Calu3 (cell line): Measurements from ENCODE around the gene YPEL5. TPM values are rescaled to one million over a fixed set of nuclear protein-coding genes. Genes with fewer than 3 reads are reported as not detected.

Experiments used
- BruUV-seq: library from RNA; stranded (reverse); fragments of 400-500 nt; replicated peaks from 2 replicates; lab custom pipeline; 2021; lab: Mats Ljungman, UMichigan
- CTCF ChIA-PET: fragments of 300-600 bp; sonication (Branson Sonifier 250); formaldehyde crosslinking; loops from one replicate; lab custom pipeline; 2022; ENCODE audit warnings: antibody characterized with exemption; lab: Charles Lee
- DNase-seq: peaks from one replicate; pipeline ENCODE4 v3.0.0; 2022
- H3K27ac Mint-ChIP-seq: one replicate; pipeline ENCODE4 v1.8.0; 2022; ENCODE audit warnings: mixed read lengths; ENCODE audit not compliant: unreplicated experiment
- H3K27me3 Mint-ChIP-seq: one replicate; pipeline ENCODE4 v1.8.0; 2022; ENCODE audit warnings: mixed read lengths; ENCODE audit not compliant: unreplicated experiment
- H3K36me3 Mint-ChIP-seq: one replicate; pipeline ENCODE4 v1.8.0; 2022; ENCODE audit warnings: mild to moderate bottlenecking, moderate library complexity, mixed read lengths; ENCODE audit not compliant: insufficient read depth, unreplicated experiment
- H3K4me1 Mint-ChIP-seq: one replicate; pipeline ENCODE4 v1.8.0; 2022; ENCODE audit warnings: mild to moderate bottlenecking, low read depth, mixed read lengths; ENCODE audit not compliant: unreplicated experiment
- H3K4me3 Mint-ChIP-seq: one replicate; pipeline ENCODE4 v1.8.0; 2022; ENCODE audit warnings: mild to moderate bottlenecking, low read depth, moderate library complexity, mixed read lengths; ENCODE audit not compliant: unreplicated experiment
- H3K9me3 Mint-ChIP-seq: one replicate; pipeline ENCODE4 v1.8.0; 2022; ENCODE audit warnings: low read depth, mixed read lengths; ENCODE audit not compliant: unreplicated experiment
- intact Hi-C: fragments of 100-400 bp; cut with micrococcal nuclease; formaldehyde crosslinking; loops from one replicate; pipeline ENCODE4 v1.10.0; 2022; ENCODE audit not compliant: unreplicated experiment
- total RNA-seq: library from RNA; stranded (reverse); gene quantifications from 2 replicates; pipeline ENCODE4 v1.2.3, GENCODE V29; 2022
- TF ChIP-seq, protein P1 (sequence below): fragments of 200-600 bp; IDR thresholded peaks from one replicate; pipeline ENCODE4 v1.8.0; 2022; ENCODE audit warnings: antibody characterized with exemption; ENCODE audit not compliant: unreplicated experiment

YPEL5 gene
- total RNA-seq, 1 experiment from 2014 or later = 23.0 TPM

DNA sequence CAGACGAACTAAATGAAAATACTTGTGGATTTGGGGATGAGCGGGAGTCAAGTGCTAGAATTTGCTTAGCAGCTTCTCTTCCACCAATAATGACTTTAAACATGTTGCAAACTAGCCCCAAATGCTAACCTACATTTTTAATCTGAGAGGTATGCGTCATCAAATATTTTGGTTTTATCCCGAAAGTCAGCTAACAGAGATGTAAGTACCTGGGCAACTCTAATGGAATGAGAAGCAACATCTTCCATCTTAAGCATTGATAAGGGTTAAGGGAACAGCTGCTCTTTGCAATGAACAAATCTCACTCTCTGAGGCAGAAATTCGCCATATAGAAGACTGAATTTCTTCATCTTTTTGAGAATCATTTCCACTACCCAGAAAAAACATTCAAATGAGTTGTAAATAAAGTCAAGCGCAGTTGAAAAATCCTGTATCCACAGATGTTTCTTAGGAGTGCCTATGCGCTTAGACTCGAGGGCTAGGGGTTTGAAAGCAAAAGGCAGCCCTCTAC, 926 bp upstream of the YPEL5 start:
- BruUV-seq = TSS peak; percentile 80
- DNase-seq = no peak
- intact Hi-C loops = no loop called here

DNA sequence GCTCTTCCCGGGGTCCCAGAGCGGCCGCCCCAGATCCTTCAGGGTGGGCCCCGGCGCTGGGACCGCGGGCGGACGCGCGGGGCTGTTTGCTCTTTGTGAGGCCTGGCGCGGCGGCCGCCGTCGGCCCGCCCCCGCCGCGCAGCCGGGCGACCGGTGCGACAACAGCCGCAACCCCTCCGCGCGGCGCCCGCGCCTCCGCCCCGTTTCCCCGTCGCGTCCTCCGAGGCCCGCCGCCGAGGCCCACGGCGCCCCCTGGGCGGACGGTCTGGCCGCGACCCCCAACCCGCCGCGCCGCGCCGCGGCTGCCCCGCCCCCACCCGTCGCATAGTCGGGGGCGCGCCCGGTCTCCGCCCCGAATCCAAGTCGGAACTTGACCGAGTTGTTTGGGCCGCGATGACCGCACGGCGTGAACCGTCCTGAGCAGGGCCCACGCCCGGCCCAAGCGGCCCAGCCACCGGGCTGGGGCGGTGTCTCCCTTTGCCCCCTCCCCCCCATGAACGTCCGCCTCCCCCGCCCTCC, 448 bp downstream of the YPEL5 start:
- BruUV-seq = no TSS peak
- H3K27me3 Mint-ChIP-seq = peaks cover 18% of the 10 kb centered on the region
- peaks cover 20% of the 10 kb centered on the region for H3K36me3 Mint-ChIP-seq
- no peak overlapping the region for H3K27ac Mint-ChIP-seq
- TF ChIP-seq, protein P1, sequence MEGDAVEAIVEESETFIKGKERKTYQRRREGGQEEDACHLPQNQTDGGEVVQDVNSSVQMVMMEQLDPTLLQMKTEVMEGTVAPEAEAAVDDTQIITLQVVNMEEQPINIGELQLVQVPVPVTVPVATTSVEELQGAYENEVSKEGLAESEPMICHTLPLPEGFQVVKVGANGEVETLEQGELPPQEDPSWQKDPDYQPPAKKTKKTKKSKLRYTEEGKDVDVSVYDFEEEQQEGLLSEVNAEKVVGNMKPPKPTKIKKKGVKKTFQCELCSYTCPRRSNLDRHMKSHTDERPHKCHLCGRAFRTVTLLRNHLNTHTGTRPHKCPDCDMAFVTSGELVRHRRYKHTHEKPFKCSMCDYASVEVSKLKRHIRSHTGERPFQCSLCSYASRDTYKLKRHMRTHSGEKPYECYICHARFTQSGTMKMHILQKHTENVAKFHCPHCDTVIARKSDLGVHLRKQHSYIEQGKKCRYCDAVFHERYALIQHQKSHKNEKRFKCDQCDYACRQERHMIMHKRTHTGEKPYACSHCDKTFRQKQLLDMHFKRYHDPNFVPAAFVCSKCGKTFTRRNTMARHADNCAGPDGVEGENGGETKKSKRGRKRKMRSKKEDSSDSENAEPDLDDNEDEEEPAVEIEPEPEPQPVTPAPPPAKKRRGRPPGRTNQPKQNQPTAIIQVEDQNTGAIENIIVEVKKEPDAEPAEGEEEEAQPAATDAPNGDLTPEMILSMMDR = no peak
- H3K9me3 Mint-ChIP-seq = no peaks in the 10 kb centered on the region
- intact Hi-C loops = no loop called here
- peaks cover 8% of the 10 kb centered on the region for H3K4me1 Mint-ChIP-seq
- CTCF ChIA-PET = interaction anchor here (0.5 to 1.5 kb wide), 4 partner anchors 17 to 1253 kb away, joined by 3 to 8 read pairs (median 4); partner anchors contain the start of gene WDR43
- H3K4me3 Mint-ChIP-seq = peak overlapping the region; percentile 74
- peak; percentile 28 for DNase-seq

More for the DNA sequence above, 926 bp upstream of the YPEL5 start:
- H3K4me3 Mint-ChIP-seq = peak overlapping the region; percentile 74
- peaks cover 32% of the 10 kb centered on the region for H3K27me3 Mint-ChIP-seq
- peaks cover 20% of the 10 kb centered on the region for H3K36me3 Mint-ChIP-seq
- CTCF ChIA-PET = interaction anchor here (0.7 to 1.5 kb wide), 3 partner anchors 18 to 541 kb away, joined by 3 to 8 read pairs (median 4); no protein-coding TSS in a partner anchor
- peaks cover 8% of the 10 kb centered on the region for H3K4me1 Mint-ChIP-seq
- TF ChIP-seq, protein P1 = no peak
- H3K27ac Mint-ChIP-seq = peak overlapping the region; percentile 87
- no peaks in the 10 kb centered on the region for H3K9me3 Mint-ChIP-seq

DNA sequence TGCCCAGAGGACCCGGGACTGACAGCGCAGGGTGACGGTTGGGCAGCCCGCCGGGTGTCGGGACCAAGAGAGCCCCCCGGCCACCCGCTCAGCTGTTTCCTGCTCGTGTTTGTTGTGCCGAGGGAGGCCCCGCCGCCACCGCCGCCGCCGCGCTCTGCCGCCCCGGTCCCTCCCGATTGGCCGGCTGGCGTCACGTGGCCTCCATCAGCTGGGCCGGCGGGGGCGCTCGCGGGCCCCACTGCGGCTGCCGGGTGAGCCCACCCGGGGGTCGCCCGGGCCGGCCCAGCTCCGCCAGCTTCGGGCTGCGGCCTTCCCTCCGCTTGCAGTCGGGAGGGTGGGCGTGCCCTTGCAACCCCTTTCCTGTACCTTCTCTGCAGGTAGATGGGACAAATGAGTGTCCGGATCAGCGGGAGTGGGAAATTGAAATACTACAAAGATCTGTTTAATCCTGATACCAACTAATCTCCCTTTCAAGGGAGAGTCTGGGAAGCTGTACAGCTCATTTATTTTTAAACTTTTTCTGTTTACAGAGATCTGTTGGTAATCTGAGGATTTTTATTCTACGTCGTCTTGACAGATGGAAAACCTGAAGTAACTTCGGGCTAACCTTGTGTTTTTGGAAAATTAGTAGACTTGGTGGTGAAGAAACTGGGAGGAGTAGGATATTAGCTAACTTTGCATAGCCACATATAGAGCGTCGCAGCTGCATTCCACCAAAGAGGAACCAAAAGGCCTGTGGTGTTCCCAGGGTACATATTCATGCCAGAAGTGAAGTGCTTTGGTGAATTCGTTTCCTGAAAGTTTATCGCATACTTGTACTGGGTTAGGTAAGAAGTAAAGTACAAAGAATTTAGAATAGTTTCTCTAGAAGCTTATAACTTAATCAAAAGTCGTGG, 1.2 kb downstream of the YPEL5 start:
- TSS peak; percentile 46 for BruUV-seq
- no peak overlapping the region for H3K27ac Mint-ChIP-seq
- intact Hi-C loops = no loop called here
- H3K36me3 Mint-ChIP-seq = peaks cover 20% of the 10 kb centered on the region
- TF ChIP-seq, protein P1 = no peak
- H3K4me1 Mint-ChIP-seq = peaks cover 8% of the 10 kb centered on the region
- CTCF ChIA-PET = interaction anchor here (1.4 kb wide), 1 partner anchor 17 kb away, joined by 5 read pairs; no protein-coding TSS in a partner anchor
- DNase-seq = peak; percentile 83
- peak overlapping the region; percentile 74 for H3K4me3 Mint-ChIP-seq
- peaks cover 15% of the 10 kb centered on the region for H3K27me3 Mint-ChIP-seq
- H3K9me3 Mint-ChIP-seq = no peaks in the 10 kb centered on the region

DNA sequence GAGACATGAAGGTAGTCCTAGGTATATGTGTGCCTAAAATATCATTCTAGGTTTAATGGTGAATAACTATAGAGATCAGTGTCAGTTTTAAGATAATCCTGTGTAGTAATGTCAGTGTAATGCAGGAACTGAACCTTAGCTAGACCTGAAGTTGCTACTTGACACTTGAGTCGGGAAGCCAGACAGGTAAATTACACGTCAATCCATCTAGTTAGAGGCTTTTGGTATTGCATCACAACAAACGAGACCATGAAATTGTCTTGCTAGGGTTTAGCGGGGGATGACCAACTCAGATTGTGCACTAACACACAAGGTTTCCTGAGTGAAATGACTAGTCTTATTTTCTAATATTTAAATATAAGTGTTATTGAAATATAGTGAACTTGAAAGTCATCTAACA, 2.0 kb downstream of the YPEL5 start:
- H3K4me1 Mint-ChIP-seq = peaks cover 8% of the 10 kb centered on the region
- DNase-seq = no peak
- H3K4me3 Mint-ChIP-seq = no peak overlapping the region
- peaks cover 10% of the 10 kb centered on the region for H3K27me3 Mint-ChIP-seq
- TF ChIP-seq, protein P1 = no peak
- intact Hi-C loops = no loop called here
- peaks cover 20% of the 10 kb centered on the region for H3K36me3 Mint-ChIP-seq
- no peaks in the 10 kb centered on the region for H3K9me3 Mint-ChIP-seq
- no TSS peak for BruUV-seq
- H3K27ac Mint-ChIP-seq = no peak overlapping the region
- CTCF ChIA-PET = interaction anchor here (1.4 kb wide), 1 partner anchor 16 kb away, joined by 5 read pairs; no protein-coding TSS in a partner anchor
